ENCODE measurements around the gene BLCAP. TPM values are rescaled to one million over a fixed set of nuclear protein-coding genes. Genes with fewer than 3 reads are reported as not detected.
"Not testable (repeated sequence)": the region's sequence is repeated elsewhere in the genome, so short reads cannot be mapped to it uniquely, and the experiment has no call there.

The BLCAP gene
- polyA plus RNA-seq, 4 donors = 57.3 to 80.9 (median 65.8) TPM

GRCh38 chr20:37562695-37563480, 35.2 kb upstream of the BLCAP start:
- H3K9me3 ChIP-seq (ENCODE audit: control insufficient read depth in 2 of 2, insufficient read depth in 1 of 2, low read depth in 1 of 2, low read length in 1 of 2) = no peaks in the 10 kb centered on the region
- peaks cover 0 to 22% (median 8%) of the 10 kb centered on the region in 3 donors for H3K27me3 ChIP-seq (ENCODE audit: control insufficient read depth in 3 of 3, insufficient read depth in 3 of 3, low read length in 3 of 3)
- no peak overlapping the region for H3K27ac ChIP-seq (ENCODE audit: low read depth in 1 of 3, low read length in 2 of 3)
- WGBS, 3 donors = 60 to 73% (median 72%) methylated on average over 3 of the region's 3 CpGs
- no peak overlapping the region for H3K4me3 ChIP-seq (ENCODE audit: low read depth in 1 of 3, low read length in 3 of 3)
- peaks cover 0 to 7% (median 0%) of the 10 kb centered on the region in 3 donors for H3K4me1 ChIP-seq (ENCODE audit: control insufficient read depth in 3 of 3, insufficient read depth in 2 of 3, low read depth in 1 of 3, low read length in 2 of 3)
- FAIRE-seq = no peak
- H3K36me3 ChIP-seq (ENCODE audit: control insufficient read depth in 3 of 3, insufficient read depth in 2 of 3, low read depth in 1 of 3, low read length in 3 of 3) = no peaks in the 10 kb centered on the region
- DNase-seq = no peak

DNA sequence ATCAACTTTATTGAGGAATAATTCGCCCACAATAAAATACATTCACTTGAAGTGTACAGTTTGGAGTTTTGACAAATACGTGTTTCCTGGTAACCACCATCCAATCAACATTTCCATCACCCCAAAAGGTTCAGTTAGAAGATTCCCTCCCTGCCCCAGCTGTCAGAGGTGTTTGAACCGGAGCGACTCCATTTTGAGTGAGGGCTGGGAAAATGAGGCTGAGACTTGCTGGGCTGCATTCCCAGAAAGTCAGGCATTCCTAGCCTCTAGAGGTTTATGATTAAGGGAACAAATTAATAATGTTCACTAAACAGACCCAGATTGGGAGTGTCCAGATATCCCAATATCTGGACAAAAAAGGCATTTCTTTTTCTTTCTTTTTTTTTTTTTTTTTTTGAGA, 33.0 kb upstream of the BLCAP start:
- no peak for FAIRE-seq
- no peaks in the 10 kb centered on the region for H3K9me3 ChIP-seq (ENCODE audit: control insufficient read depth in 2 of 2, insufficient read depth in 1 of 2, low read depth in 1 of 2, low read length in 1 of 2)
- WGBS, 3 donors = 58 to 71% (median 66%) methylated on average over 4 of the region's 4 CpGs

DNA sequence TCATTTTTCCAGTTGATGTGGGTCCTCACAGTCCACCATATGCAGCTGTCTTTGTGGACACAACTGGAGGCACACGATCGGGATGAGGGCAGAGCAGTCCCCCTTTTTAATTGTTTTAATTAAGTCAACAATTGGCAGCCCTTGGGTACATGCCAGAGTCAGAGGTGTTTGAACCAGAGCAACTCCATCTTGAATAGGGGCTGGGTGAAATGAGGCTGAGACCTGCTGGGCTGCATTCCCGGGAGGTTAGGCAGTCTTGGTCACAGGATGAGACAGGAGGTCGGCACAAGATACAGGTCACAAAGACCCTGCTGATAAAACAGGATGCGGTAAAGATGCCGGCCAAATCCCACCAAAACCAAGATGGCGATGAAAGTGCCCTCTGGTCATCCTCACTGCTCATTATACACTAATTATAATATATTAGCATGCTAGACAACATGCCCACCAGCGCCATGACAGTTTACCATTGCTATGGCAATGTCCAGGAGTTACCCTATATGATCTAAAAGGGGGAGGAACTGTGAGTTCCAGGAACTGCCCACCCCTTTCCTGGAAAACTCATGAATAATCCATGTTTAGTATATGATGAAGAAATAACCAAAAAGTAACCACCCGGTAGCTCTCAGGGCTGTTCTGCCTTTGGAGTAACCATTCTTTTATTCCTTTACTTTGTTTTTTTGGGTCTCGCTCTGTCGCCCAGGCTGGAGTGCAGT, 31.8 kb upstream of the BLCAP start:
- WGBS, 3 donors = 85 to 91% (median 86%) methylated on average over 11 of the region's 11 CpGs
- Histone ChIP-seq H3K4me1 (ENCODE audit: control insufficient read depth in 3 of 3, insufficient read depth in 2 of 3, low read depth in 1 of 3, low read length in 2 of 3) (peaks cover 0 to 9% (median 0%) of the 10 kb centered on the region in 3 donors), H3K36me3 (ENCODE audit: control insufficient read depth in 3 of 3, insufficient read depth in 2 of 3, low read depth in 1 of 3, low read length in 3 of 3) (no peaks in the 10 kb centered on the region), H3K4me3 (ENCODE audit: low read depth in 1 of 3, low read length in 3 of 3) (no peak overlapping the region), H3K27ac (ENCODE audit: low read depth in 1 of 3, low read length in 2 of 3) (no peak overlapping the region), H3K9me3 (ENCODE audit: control insufficient read depth in 2 of 2, insufficient read depth in 1 of 2, low read depth in 1 of 2, low read length in 1 of 2) (no peaks in the 10 kb centered on the region), H3K27me3 (ENCODE audit: control insufficient read depth in 3 of 3, insufficient read depth in 3 of 3, low read length in 3 of 3) (peaks cover 0 to 7% (median 0%) of the 10 kb centered on the region in 3 donors)
- FAIRE-seq (no peak), DNase-seq (no peak)

More for the DNA sequence above, 33.0 kb upstream of the BLCAP start:
- Histone ChIP-seq H3K27me3 (ENCODE audit: control insufficient read depth in 3 of 3, insufficient read depth in 3 of 3, low read length in 3 of 3) (peaks cover 0 to 14% (median 6%) of the 10 kb centered on the region in 3 donors), H3K36me3 (ENCODE audit: control insufficient read depth in 3 of 3, insufficient read depth in 2 of 3, low read depth in 1 of 3, low read length in 3 of 3) (no peaks in the 10 kb centered on the region), H3K4me3 (ENCODE audit: low read depth in 1 of 3, low read length in 3 of 3) (no peak overlapping the region), H3K27ac (ENCODE audit: low read depth in 1 of 3, low read length in 2 of 3) (no peak overlapping the region), H3K4me1 (ENCODE audit: control insufficient read depth in 3 of 3, insufficient read depth in 2 of 3, low read depth in 1 of 3, low read length in 2 of 3) (peaks cover 0 to 7% (median 0%) of the 10 kb centered on the region in 3 donors)
- DNase-seq = no peak

DNA sequence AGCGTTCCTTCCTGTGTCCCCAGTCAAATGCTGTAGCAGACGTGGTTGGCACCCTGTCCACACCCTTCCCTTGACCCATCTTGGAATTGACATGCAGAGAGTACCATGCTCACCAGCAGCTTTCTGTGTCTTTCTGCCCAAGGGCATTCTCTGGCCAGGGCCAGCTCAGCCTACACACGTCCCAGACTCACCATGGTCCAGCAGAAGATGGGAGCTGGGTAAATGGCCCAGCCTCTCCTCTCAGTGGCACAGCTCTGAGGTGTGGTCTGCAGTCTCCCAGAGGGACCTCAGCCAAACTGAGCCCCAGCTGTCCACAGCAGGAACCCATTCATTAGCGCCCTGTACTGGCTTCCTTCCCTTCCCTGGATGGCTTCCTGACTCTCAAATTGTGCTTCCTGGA, 31.1 kb upstream of the BLCAP start:
- Histone ChIP-seq H3K4me3 (ENCODE audit: low read depth in 1 of 3, low read length in 3 of 3) (no peak overlapping the region), H3K4me1 (ENCODE audit: control insufficient read depth in 3 of 3, insufficient read depth in 2 of 3, low read depth in 1 of 3, low read length in 2 of 3) (peaks cover 0 to 4% (median 0%) of the 10 kb centered on the region in 3 donors), H3K27me3 (ENCODE audit: control insufficient read depth in 3 of 3, insufficient read depth in 3 of 3, low read length in 3 of 3) (peaks cover 0 to 5% (median 0%) of the 10 kb centered on the region in 3 donors), H3K36me3 (ENCODE audit: control insufficient read depth in 3 of 3, insufficient read depth in 2 of 3, low read depth in 1 of 3, low read length in 3 of 3) (no peaks in the 10 kb centered on the region), H3K9me3 (ENCODE audit: control insufficient read depth in 2 of 2, insufficient read depth in 1 of 2, low read depth in 1 of 2, low read length in 1 of 2) (no peaks in the 10 kb centered on the region), H3K27ac (ENCODE audit: low read depth in 1 of 3, low read length in 2 of 3) (no peak overlapping the region)
- 72 to 85% (median 74%) methylated on average over 4 of the region's 4 CpGs for WGBS, 3 donors
- FAIRE-seq (no peak), DNase-seq (no peak)

DNA sequence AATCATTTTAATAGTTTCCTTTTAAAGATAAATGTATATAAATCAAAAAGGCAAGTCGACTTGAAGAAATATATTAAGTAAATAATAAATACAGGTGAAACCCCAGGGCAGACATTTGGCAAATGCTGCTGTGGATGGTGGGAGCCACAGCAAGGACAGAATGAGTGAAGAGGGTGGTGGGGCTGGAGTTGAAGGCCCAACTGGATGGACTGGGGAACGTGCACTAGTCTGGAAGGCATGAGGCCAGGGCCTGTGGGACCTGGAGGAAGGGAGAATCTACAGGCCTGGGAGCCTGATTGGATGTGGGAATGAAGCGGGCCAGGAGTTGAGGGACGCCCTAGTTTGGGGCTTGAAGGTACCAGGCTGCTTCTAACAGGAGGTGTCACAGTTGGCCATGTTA, 30.6 kb upstream of the BLCAP start:
- WGBS, 3 donors = 73 to 81% (median 74%) methylated on average over 4 of the region's 4 CpGs
- no peak for FAIRE-seq
- no peak overlapping the region for H3K4me3 ChIP-seq (ENCODE audit: low read depth in 1 of 3, low read length in 3 of 3)

DNA sequence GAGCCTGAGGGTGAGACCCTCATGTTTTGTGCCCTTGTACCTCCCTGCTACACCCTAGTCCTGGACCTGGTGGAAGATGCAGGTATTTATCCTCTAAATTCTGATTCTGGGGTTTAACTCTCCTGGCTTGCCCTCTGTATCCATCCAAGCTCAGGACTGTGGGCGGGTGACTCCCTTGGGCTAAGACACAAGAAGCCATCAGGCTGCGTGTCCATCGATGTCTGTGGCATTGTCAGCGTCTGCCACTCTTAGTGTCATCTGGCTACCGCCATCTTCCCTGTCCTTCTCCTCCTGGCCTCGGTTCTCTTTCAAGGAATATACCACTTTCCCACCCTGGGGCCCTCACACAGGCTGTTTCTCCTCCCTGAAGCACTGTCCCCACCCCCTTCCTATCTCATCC, 28.9 kb upstream of the BLCAP start:
- Histone ChIP-seq H3K4me1 (ENCODE audit: control insufficient read depth in 3 of 3, insufficient read depth in 2 of 3, low read depth in 1 of 3, low read length in 2 of 3) (peaks cover 0 to 4% (median 0%) of the 10 kb centered on the region in 3 donors), H3K4me3 (ENCODE audit: low read depth in 1 of 3, low read length in 3 of 3) (no peak overlapping the region), H3K36me3 (ENCODE audit: control insufficient read depth in 3 of 3, insufficient read depth in 2 of 3, low read depth in 1 of 3, low read length in 3 of 3) (no peaks in the 10 kb centered on the region), H3K27ac (ENCODE audit: low read depth in 1 of 3, low read length in 2 of 3) (no peak overlapping the region), H3K27me3 (ENCODE audit: control insufficient read depth in 3 of 3, insufficient read depth in 3 of 3, low read length in 3 of 3) (no peaks in the 10 kb centered on the region), H3K9me3 (ENCODE audit: control insufficient read depth in 2 of 2, insufficient read depth in 1 of 2, low read depth in 1 of 2, low read length in 1 of 2) (no peaks in the 10 kb centered on the region)
- FAIRE-seq (no peak), DNase-seq (no peak)
- WGBS, 3 donors = 85 to 92% (median 88%) methylated on average over 6 of the region's 6 CpGs

More for the DNA sequence above, 30.6 kb upstream of the BLCAP start:
- no peak overlapping the region for H3K27ac ChIP-seq (ENCODE audit: low read depth in 1 of 3, low read length in 2 of 3)
- no peak for DNase-seq
- no peaks in the 10 kb centered on the region for H3K9me3 ChIP-seq (ENCODE audit: control insufficient read depth in 2 of 2, insufficient read depth in 1 of 2, low read depth in 1 of 2, low read length in 1 of 2)
- H3K4me1 ChIP-seq (ENCODE audit: control insufficient read depth in 3 of 3, insufficient read depth in 2 of 3, low read depth in 1 of 3, low read length in 2 of 3) = peaks cover 0 to 4% (median 0%) of the 10 kb centered on the region in 3 donors
- H3K27me3 ChIP-seq (ENCODE audit: control insufficient read depth in 3 of 3, insufficient read depth in 3 of 3, low read length in 3 of 3) = peaks cover 0 to under 1% (median 0%) of the 10 kb centered on the region in 3 donors
- H3K36me3 ChIP-seq (ENCODE audit: control insufficient read depth in 3 of 3, insufficient read depth in 2 of 3, low read depth in 1 of 3, low read length in 3 of 3) = no peaks in the 10 kb centered on the region

DNA sequence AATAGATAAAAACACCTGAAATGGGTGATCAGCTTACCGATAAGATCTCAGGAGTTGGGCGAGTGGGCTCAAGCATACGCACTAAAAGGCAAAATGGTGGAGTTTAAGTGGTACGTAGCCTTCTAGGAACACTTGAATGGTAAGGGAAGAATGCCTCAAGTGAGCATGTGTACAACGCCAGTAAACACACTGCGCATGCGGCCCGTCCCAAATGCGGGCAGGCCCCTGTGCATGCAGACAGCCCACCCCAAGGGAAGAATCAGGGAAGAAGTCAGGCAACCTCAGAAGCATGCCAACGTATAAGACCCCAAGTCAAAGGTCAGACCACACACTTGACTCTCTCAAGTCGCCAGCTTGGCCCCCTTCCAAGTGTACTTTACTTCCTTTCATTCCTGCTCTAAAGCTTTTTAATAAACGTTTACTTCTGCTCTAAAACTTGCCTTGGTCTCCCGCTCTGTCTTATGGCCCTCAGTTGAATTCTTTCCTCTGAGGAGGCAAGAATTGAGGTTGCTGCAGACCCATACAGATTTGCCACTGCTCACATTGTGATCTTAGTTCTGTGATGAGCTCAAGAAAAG, 27.1 kb upstream of the BLCAP start:
- not testable (repeated sequence) for FAIRE-seq; DNase-seq; H3K4me1 ChIP-seq (ENCODE audit: control insufficient read depth in 3 of 3, insufficient read depth in 2 of 3, low read depth in 1 of 3, low read length in 2 of 3); H3K27ac ChIP-seq (ENCODE audit: low read depth in 1 of 3, low read length in 2 of 3); H3K36me3 ChIP-seq (ENCODE audit: control insufficient read depth in 3 of 3, insufficient read depth in 2 of 3, low read depth in 1 of 3, low read length in 3 of 3); H3K9me3 ChIP-seq (ENCODE audit: control insufficient read depth in 2 of 2, insufficient read depth in 1 of 2, low read depth in 1 of 2, low read length in 1 of 2); H3K4me3 ChIP-seq (ENCODE audit: low read depth in 1 of 3, low read length in 3 of 3); H3K27me3 ChIP-seq (ENCODE audit: control insufficient read depth in 3 of 3, insufficient read depth in 3 of 3, low read length in 3 of 3)
- 60 to 66% (median 64%) methylated on average over 13 of the region's 13 CpGs for WGBS, 3 donors

DNA sequence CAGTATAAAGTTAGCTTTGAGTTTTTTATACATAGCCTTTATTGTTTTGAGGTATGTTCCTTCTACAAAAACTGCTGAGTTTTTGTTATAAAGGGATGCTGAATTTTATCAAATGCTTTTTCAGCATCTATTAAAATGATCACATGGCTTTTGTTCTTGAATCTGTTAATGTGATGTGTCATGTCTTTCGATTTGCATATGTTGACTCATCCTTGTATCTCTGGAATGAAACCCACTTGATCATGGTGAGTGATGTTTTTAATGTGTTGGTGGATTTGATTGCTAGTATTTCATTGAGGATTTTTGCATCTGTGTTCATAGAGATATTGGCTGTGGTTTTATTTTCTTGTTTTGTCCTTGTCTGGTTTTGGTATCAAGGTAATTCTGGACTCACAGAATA, 24.7 kb upstream of the BLCAP start:
- peaks cover 0 to 3% of the 10 kb centered on the region in 2 donors for H3K9me3 ChIP-seq (ENCODE audit: control insufficient read depth in 2 of 2, insufficient read depth in 1 of 2, low read depth in 1 of 2, low read length in 1 of 2)
- WGBS, 3 donors = 49 to 63% (median 60%) methylated on average over 1 of the region's 1 CpG
- no peak for FAIRE-seq
- DNase-seq = no peak
- no peaks in the 10 kb centered on the region for H3K27me3 ChIP-seq (ENCODE audit: control insufficient read depth in 3 of 3, insufficient read depth in 3 of 3, low read length in 3 of 3)
- H3K36me3 ChIP-seq (ENCODE audit: control insufficient read depth in 3 of 3, insufficient read depth in 2 of 3, low read depth in 1 of 3, low read length in 3 of 3) = no peaks in the 10 kb centered on the region
- H3K4me3 ChIP-seq (ENCODE audit: low read depth in 1 of 3, low read length in 3 of 3) = no peak overlapping the region
- no peak overlapping the region for H3K27ac ChIP-seq (ENCODE audit: low read depth in 1 of 3, low read length in 2 of 3)
- H3K4me1 ChIP-seq (ENCODE audit: control insufficient read depth in 3 of 3, insufficient read depth in 2 of 3, low read depth in 1 of 3, low read length in 2 of 3) = peaks cover 0 to 10% (median 0%) of the 10 kb centered on the region in 3 donors
